SH-SY5Y (cell line): ENCODE measurements around the gene HIVEP3.

Experiments
- GATA2 ChIP-seq: IDR thresholded peaks from 2 replicates; pipeline ENCODE4 v1.6.1; 2011; ENCODE audit warnings: mild to moderate bottlenecking, low read depth, low read length
- GATA3 ChIP-seq: IDR thresholded peaks from 2 replicates; pipeline ENCODE4 v1.6.1; 2011; ENCODE audit warnings: low read depth, mild to moderate bottlenecking, low read length, moderate library complexity

The HIVEP3 gene

GRCh38 chr1:41501581-41501980 lies 417.1 kb downstream of the HIVEP3 start:
- TF ChIP-seq GATA3 = no peak
- no peak for TF ChIP-seq GATA2

DNA sequence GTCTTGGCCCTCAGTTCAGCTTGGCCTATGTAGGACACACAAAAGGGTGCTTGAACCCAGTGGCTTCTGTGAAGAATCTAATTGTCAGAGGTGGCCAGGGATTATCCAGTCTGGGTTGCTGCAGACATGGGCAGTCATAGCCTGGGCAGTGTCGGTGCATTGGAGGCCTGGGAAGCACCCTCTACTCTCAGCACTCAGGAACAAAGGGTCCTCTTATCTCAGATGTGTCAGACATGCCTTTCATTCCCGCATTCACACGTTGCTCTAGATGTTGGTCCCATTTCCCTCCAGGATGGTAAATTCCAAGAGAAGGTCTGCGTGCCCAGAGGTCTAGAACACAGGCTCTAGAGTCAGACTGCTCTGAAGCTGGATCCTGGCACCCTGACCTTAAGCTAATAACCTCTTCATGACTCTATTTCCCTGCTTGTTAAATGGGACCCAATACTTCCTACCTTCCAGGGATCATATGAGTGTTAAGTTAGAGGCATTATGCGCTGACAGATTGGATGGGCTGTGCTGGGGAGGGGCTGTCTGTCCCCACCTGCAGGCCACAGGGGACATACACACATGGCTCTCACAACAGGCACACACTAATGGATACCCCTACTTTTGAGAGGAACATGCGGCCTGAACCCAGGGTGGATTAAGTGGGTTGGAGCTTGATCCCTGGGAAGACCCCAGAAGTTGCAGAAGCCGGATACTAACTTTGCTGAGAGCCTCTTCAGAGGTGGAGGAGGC lies 417.8 kb downstream of the HIVEP3 start:
- TF ChIP-seq GATA2 (no peak), GATA3 (no peak)

DNA sequence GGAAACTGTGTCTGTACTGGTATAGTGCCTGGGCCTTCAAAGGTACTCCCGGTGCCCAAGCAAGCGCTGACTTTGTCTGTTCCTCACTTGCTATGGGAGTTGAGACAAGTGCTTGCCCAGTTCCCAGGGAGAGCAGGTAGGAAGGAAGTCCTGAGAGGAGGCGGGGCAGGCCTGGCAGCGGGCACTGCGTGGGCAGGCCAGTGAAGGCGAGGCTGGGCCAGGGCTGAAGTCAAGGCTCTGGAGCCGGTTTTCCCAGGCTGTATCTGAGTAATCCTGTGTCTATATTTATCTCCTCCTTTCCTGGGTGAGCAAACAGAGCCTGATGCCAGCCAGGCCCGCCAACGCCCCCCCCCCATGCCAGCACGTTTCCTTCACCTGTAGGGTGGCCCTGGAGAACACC lies 418.3 kb downstream of the HIVEP3 start:
- no peak for TF ChIP-seq GATA2
- no peak for TF ChIP-seq GATA3

DNA sequence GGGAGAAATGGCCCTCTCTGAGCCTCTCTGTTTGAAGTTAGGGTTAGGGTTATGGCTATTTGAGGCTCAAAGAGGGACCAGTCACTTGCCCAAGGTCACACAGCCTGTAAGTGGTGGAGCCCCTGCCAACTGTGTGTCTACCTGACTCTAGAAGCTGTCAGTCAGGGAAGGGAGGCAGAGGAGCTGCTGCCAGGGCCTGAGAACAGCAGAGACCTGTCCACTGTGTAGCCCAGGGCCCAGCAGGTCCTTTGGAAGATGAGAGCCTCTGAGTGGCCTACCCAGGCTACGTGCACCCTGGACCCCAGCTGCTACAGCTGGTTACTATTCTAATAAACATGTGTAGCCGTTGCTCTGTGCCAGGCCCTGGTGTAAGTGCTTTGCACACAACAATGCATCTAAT lies 419.1 kb downstream of the HIVEP3 start:
- TF ChIP-seq GATA2 (no peak), GATA3 (no peak)

GRCh38 chr1:41498804-41499203 lies 419.9 kb downstream of the HIVEP3 start:
- TF ChIP-seq GATA2 (no peak), GATA3 (no peak)

GRCh38 chr1:41498391-41498790 lies 420.3 kb downstream of the HIVEP3 start:
- no peak for TF ChIP-seq GATA2
- no peak for TF ChIP-seq GATA3

DNA sequence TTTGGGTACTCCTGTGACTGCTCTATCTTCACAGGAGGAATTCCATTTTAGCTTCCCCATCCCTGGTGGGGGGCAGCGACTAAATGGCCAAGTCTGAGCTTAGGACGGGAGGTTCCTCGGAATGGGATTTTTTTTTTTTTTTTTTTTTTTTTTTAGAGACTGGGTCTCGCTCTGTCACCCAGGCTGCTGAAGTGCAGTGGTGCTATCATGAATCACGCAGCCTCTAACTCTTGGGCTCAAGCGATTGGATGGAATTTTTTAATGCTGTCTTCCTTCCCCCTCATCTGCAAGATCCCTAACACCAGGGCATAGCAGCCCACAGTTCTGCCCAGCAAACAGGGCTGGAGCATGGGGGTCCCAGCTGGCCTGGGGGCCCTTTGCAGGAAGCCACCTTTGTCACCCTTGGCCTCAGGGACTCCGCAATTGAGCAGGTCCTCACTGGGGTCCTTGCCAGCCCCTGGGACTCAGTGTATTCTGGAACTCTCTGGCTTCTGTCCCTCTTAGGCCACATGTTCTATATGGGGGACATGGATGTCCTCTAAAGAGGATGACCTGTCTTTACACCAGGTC lies 421.2 kb downstream of the HIVEP3 start:
- TF ChIP-seq GATA2 = no peak
- no peak for TF ChIP-seq GATA3

DNA sequence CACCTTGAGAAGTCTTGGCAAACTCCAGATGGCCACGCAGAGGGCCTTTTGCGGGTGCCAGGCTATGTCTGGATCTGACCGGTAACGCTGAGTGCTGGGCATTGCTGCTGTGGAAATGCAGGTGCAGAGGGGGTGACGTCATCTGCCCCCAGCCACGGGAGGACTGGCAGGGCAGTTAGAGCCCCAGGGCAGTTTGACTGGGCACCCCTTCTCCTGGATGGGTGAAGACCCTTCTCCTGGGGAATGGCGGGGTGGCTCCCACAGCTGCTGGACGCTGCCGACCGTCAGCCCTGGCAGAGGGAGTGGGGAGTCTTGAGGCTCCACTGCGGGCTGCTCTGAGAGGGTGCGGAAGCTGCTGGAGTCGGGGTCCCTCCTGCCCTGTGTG lies 421.7 kb downstream of the HIVEP3 start:
- TF ChIP-seq GATA3 (no peak), GATA2 (no peak)

- TF ChIP-seq GATA2 (no peak), GATA3 (no peak)
Measured at GRCh38 chr1:41496080-41497055, 422.4 kb downstream of the HIVEP3 start.

- TF ChIP-seq GATA2 (no peak), GATA3 (no peak)
Measured at GRCh38 chr1:41495210-41495948, 423.3 kb downstream of the HIVEP3 start.

GRCh38 chr1:41494351-41495209 lies 424.1 kb downstream of the HIVEP3 start:
- TF ChIP-seq GATA3 (no peak), GATA2 (no peak)

DNA sequence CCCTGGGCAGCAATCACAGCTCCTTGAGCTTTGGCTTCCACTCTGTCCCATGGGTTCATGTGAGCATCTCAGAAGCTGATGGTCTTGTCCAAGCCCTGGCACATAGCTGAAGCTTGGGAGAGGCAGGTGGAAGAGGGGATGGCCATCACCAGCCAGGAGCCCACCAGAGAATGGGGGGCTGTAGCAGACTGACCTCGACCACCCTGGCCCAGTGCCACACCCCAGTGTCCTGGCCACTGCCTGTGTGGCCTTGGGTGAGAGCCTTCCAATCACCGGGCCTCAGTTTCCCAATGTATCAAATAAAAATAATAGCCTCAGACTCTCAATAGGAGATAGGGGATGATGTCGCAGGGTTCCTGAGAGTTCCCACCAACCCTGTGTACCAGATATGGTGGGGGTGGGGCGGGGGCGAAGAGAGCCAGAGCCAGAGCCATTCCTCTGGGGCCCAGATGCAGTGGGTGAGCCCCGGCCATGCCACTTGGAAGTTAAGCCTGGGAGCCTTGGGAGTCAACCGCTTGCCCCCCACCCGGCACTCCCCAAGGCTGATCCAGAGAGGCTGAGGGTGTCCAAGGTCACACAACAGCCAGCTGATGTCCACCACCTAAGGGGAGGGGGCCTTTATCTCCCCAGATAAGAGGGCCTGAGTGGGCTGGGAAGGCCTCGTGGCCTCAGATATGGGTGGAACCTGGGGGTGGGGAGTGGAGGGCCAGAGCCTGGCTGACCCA lies 424.9 kb downstream of the HIVEP3 start:
- TF ChIP-seq GATA2 = no peak
- no peak for TF ChIP-seq GATA3

DNA sequence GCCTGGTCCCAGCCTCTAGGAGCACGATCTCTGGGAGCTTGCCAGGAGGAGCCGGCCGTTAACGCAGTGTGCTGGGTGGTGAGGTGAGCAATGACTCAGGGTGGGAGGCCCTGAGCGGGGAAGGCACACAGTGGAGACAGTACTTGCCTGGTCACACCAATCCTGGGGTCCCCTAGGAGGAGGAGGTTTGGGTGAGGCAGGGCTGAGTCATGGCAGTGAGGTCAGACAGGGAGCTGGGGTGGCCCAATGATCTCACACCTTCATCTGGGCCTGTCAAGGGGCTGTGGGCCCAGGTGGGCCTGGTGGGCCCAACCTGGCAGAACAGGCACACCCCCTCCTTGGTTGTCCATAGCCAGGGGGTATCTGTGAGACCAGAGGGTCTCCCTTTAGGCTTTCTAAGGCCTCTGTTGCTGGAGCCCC lies 425.6 kb downstream of the HIVEP3 start:
- TF ChIP-seq GATA3 (no peak), GATA2 (no peak)
